PC-3 (cell line): ENCODE data around the gene PROSER3. TPM values are rescaled to one million over a fixed set of nuclear protein-coding genes. Genes with fewer than 3 reads are reported as not detected.
"Not testable (repeated sequence)": the region's sequence is repeated elsewhere in the genome, so short reads cannot be mapped to it uniquely, and the experiment has no call there.

Experiments
- ATAC-seq: fragments of 200-7000 bp; cut with Tn5 transposase; 2 replicates; pipeline ENCODE4 v1.9.1; 2020; ENCODE audit warnings: mild to moderate bottlenecking, moderate library complexity
- BruUV-seq: library from RNA; stranded (reverse); fragments of 400-500 nt; replicated peaks from 2 replicates; lab custom pipeline; 2021; lab: Mats Ljungman, UMichigan
- CTCF ChIA-PET: fragments of 300-600 bp; sonication (Branson Sonifier 250); formaldehyde crosslinking; loops from one replicate; lab custom pipeline; 2022; ENCODE audit warnings: antibody characterized with exemption; lab: Charles Lee
- POLR2A ChIA-PET: fragments of 300-600 bp; sonication (Branson Sonifier 250); formaldehyde crosslinking; loops from one replicate; lab custom pipeline; 2022; ENCODE audit warnings: antibody characterized with exemption; ENCODE audit not compliant: unreplicated experiment; lab: Charles Lee
- DNase-seq: peaks from one replicate; pipeline ENCODE4 v3.0.0-alpha.2; 2015
- H2AFZ ChIP-seq: fragments of 300-600 bp; sonication (generic); 2 replicates; pipeline ENCODE4 v1.6.0; 2016; ENCODE audit warnings: antibody characterized with exemption, low read length
- H3F3A ChIP-seq: fragments of 300-600 bp; sonication (generic); one replicate; pipeline ENCODE4 v1.6.0; 2017; ENCODE audit warnings: antibody characterized with exemption, low read length, control low read depth, mild to moderate bottlenecking; ENCODE audit not compliant: unreplicated experiment
- H3K27ac ChIP-seq: fragments of 300-600 bp; sonication (generic); 2 replicates; pipeline ENCODE4 v1.5.1; 2016; ENCODE audit warnings: mild to moderate bottlenecking, low read length
- H3K27me3 ChIP-seq: fragments of 300-600 bp; sonication (generic); 2 replicates; pipeline ENCODE4 v1.6.1; 2016; ENCODE audit warnings: low read length, mixed read lengths
- H3K36me3 ChIP-seq: fragments of 300-600 bp; sonication (generic); 2 replicates; pipeline ENCODE4 v1.6.1; 2016; ENCODE audit warnings: low read depth, mixed run types, low read length, mixed read lengths
- H3K4me1 ChIP-seq: fragments of 300-600 bp; sonication (generic); 2 replicates; pipeline ENCODE4 v1.5.1; 2016; ENCODE audit warnings: low read length; ENCODE audit not compliant: insufficient read depth
- H3K4me2 ChIP-seq: fragments of 300-600 bp; sonication (generic); 2 replicates; pipeline ENCODE4 v1.6.0; 2016; ENCODE audit warnings: low read length
- H3K4me3 ChIP-seq: fragments of 300-600 bp; sonication (generic); 2 replicates; pipeline ENCODE4 v1.5.1; 2016; ENCODE audit warnings: mild to moderate bottlenecking, low read length, mixed read lengths
- H3K79me2 ChIP-seq: fragments of 300-600 bp; sonication (generic); 2 replicates; pipeline ENCODE4 v1.6.1; 2017; ENCODE audit warnings: low read length, mixed read lengths
- H3K9ac ChIP-seq: fragments of 300-600 bp; sonication (generic); 2 replicates; pipeline ENCODE4 v1.6.0; 2016; ENCODE audit warnings: mild to moderate bottlenecking, low read length
- H3K9me2 ChIP-seq: fragments of 300-600 bp; sonication (generic); replicated peaks from 2 replicates; pipeline ENCODE4 v1.6.1; 2016; ENCODE audit warnings: mixed run types, low read length, mixed read lengths
- H3K9me3 ChIP-seq: fragments of 300-600 bp; sonication (generic); 2 replicates; pipeline ENCODE4 v1.6.1; 2016; ENCODE audit warnings: low read length, mixed read lengths
- H4K20me1 ChIP-seq: fragments of 300-600 bp; sonication (generic); 2 replicates; pipeline ENCODE4 v1.6.1; 2016; ENCODE audit warnings: low read length, mixed read lengths
- CTCF ChIP-seq: fragments of 300-600 bp; sonication (generic); conservative IDR thresholded peaks from 2 replicates; pipeline ENCODE4 v1.5.1; 2017; ENCODE audit warnings: antibody characterized with exemption, low read depth, mild to moderate bottlenecking, low read length
- EZH2 ChIP-seq: fragments of 300-600 bp; sonication (generic); IDR thresholded peaks from one replicate; pipeline ENCODE4 v1.6.1; 2017; ENCODE audit warnings: antibody characterized with exemption, mild to moderate bottlenecking, low read length; ENCODE audit not compliant: unreplicated experiment
- EZH2phosphoT487 ChIP-seq: fragments of 300-600 bp; sonication (generic); IDR thresholded peaks from 2 replicates; pipeline ENCODE4 v1.6.1; 2018; ENCODE audit warnings: mild to moderate bottlenecking, antibody characterized with exemption, low read length, borderline replicate concordance
- intact Hi-C: fragments of 100-400 bp; cut with micrococcal nuclease; formaldehyde crosslinking; loops from 2 replicates; pipeline ENCODE4 v1.9.0; 2023
- total RNA-seq: library from RNA; depleted of rRNA; stranded (reverse); fragments of >200 nt; gene quantifications from 2 replicates; pipeline ENCODE4 v1.2.3, GENCODE V29; 2014

Gene PROSER3
- total RNA-seq, 1 experiment from 2014 or later = 5.5 TPM

- ChIA-PET POLR2A (no interaction called here), CTCF (no interaction called here)
- no peak overlapping the region for H2AFZ ChIP-seq
- peaks cover 6% of the 10 kb centered on the region; the same call in 1 of the 2 replicates for H3K4me1 ChIP-seq
- H3K9me2 ChIP-seq = no peaks in the 10 kb centered on the region
- no TSS peak for BruUV-seq
- H3K4me3 ChIP-seq = no peak overlapping the region
- ATAC-seq (no peak), DNase-seq (no peak)
- no peak overlapping the region for H3K27ac ChIP-seq
- no peaks in the 10 kb centered on the region for H3K27me3 ChIP-seq
- 0 out of 2 replicates have a peak, but pooled peaks cover 3% of the 10 kb centered on the region for H4K20me1 ChIP-seq
- no peak overlapping the region for H3K4me2 ChIP-seq
- intact Hi-C loops = no loop called here
- peaks cover 22% of the 10 kb centered on the region for H3K79me2 ChIP-seq
- no peaks in the 10 kb centered on the region for H3K9me3 ChIP-seq
- TF ChIP-seq EZH2phosphoT487 (no peak), EZH2 (no peak), CTCF (no peak)
- H3K36me3 ChIP-seq = peaks cover 5% of the 10 kb centered on the region
- H3K9ac ChIP-seq = no peak overlapping the region
- H3F3A ChIP-seq = no peaks in the 10 kb centered on the region
Observed at GRCh38 chr19:35722461-35722860, 35.5 kb upstream of the PROSER3 start.

- Histone ChIP-seq H3K4me2 (no peak overlapping the region), H3K27me3 (no peaks in the 10 kb centered on the region), H3K9me2 (no peaks in the 10 kb centered on the region), H3K9ac (no peak overlapping the region), H4K20me1 (0 out of 2 replicates have a peak, but pooled peaks cover 3% of the 10 kb centered on the region), H3K79me2 (peaks cover 22% of the 10 kb centered on the region), H3K4me3 (no peak overlapping the region), H3K27ac (no peak overlapping the region), H3K4me1 (peaks cover 6% of the 10 kb centered on the region; the same call in 1 of the 2 replicates), H2AFZ (no peak overlapping the region), H3F3A (no peaks in the 10 kb centered on the region), H3K36me3 (peaks cover 5% of the 10 kb centered on the region), H3K9me3 (no peaks in the 10 kb centered on the region)
- no TSS peak for BruUV-seq
- CTCF ChIA-PET = no interaction called here
- intact Hi-C loops = no loop called here
- TF ChIP-seq EZH2phosphoT487 (no peak), EZH2 (no peak), CTCF (no peak)
- DNase-seq (no peak), ATAC-seq (no peak)
- POLR2A ChIA-PET = no interaction called here
Observed at GRCh38 chr19:35722897-35723296, 35.1 kb upstream of the PROSER3 start.

GRCh38 chr19:35723671-35724070 lies 34.3 kb upstream of the PROSER3 start:
- Histone ChIP-seq H3K36me3 (peaks cover 5% of the 10 kb centered on the region), H3F3A (no peaks in the 10 kb centered on the region), H2AFZ (no peak overlapping the region), H3K27me3 (no peaks in the 10 kb centered on the region), H4K20me1 (0 out of 2 replicates have a peak, but pooled peaks cover 3% of the 10 kb centered on the region), H3K27ac (no peak overlapping the region), H3K9me3 (no peaks in the 10 kb centered on the region), H3K9ac (no peak overlapping the region), H3K4me1 (peaks cover 6% of the 10 kb centered on the region; the same call in 1 of the 2 replicates), H3K79me2 (peaks cover 16% of the 10 kb centered on the region), H3K9me2 (no peaks in the 10 kb centered on the region), H3K4me2 (no peak overlapping the region), H3K4me3 (no peak overlapping the region)
- ATAC-seq (no peak), DNase-seq (no peak)
- TF ChIP-seq CTCF (no peak), EZH2 (no peak), EZH2phosphoT487 (no peak)
- no TSS peak for BruUV-seq
- ChIA-PET CTCF (no interaction called here), POLR2A (no interaction called here)
- intact Hi-C loops = no loop called here

- DNase-seq, H3K4me3 ChIP-seq, H3K9me2 ChIP-seq, H3K4me2 ChIP-seq, CTCF ChIA-PET, H3K4me1 ChIP-seq, H3K36me3 ChIP-seq, H3F3A ChIP-seq, H3K27me3 ChIP-seq, H3K9ac ChIP-seq, H2AFZ ChIP-seq, POLR2A ChIA-PET, intact Hi-C loops, H3K9me3 ChIP-seq, H3K27ac ChIP-seq, ATAC-seq, H4K20me1 ChIP-seq, BruUV-seq: not testable (repeated sequence)
- H3K79me2 ChIP-seq = peaks cover 12% of the 10 kb centered on the region
Observed at GRCh38 chr19:35724132-35724531, 33.8 kb upstream of the PROSER3 start.
